Heart left ventricle (tissue), 16 donors: ENCODE measurements around the gene TPP2. TPM values are rescaled to one million over a fixed set of nuclear protein-coding genes. Genes with fewer than 3 reads are reported as not detected.

Experiments used
- ATAC-seq, 4 donors: fragments of 200-7000 bp; cut with Tn5 transposase; one replicate each; pipeline ENCODE4 v1.9.1; 2020 to 2022; ENCODE audit warnings: moderate library complexity in 4 of 4, mild to moderate bottlenecking in 3 of 4, moderate number of reproducible peaks in 1 of 4
- DNase-seq, 5 donors: peaks; one replicate each; pipeline ENCODE4 v3.0.0-alpha.2; 2020
- H3K27ac ChIP-seq, 12 donors: fragments of 200-600 bp; sonication (generic) in 4 of 12; one replicate each; pipeline versions ENCODE4 v1.5.0 to v1.8.0; 2016 to 2022; ENCODE audit warnings: mild to moderate bottlenecking in 2 of 12
- H3K27me3 ChIP-seq, 9 donors: fragments of 200-600 bp; sonication (generic) in 2 of 9; one replicate each; pipeline versions ENCODE4 v1.5.1 to v1.8.0; 2016 to 2022; ENCODE audit warnings: mild to moderate bottlenecking in 3 of 9
- H3K36me3 ChIP-seq, 9 donors: fragments of 200-600 bp; sonication (generic) in 2 of 9; one replicate each; pipeline versions ENCODE4 v1.5.0 to v1.8.0; 2018 to 2022; ENCODE audit warnings: mild to moderate bottlenecking in 2 of 9
- H3K4me1 ChIP-seq, 12 donors: fragments of 200-600 bp; sonication (generic) in 4 of 12; one replicate each; pipeline versions ENCODE4 v1.5.0 to v1.8.0; 2016 to 2022; ENCODE audit warnings: mild to moderate bottlenecking in 3 of 12
- H3K4me3 ChIP-seq, 12 donors: fragments of 200-600 bp; sonication (generic) in 4 of 12; one replicate each; pipeline versions ENCODE4 v1.5.0 to v1.8.0; 2017 to 2022; ENCODE audit warnings: mild to moderate bottlenecking in 9 of 12, moderate library complexity in 4 of 12
- H3K9me3 ChIP-seq, 12 donors: fragments of 200-600 bp; sonication (generic) in 4 of 12; one replicate each; pipeline versions ENCODE4 v1.5.0 to v1.8.0; 2016 to 2022; ENCODE audit warnings: mild to moderate bottlenecking in 1 of 12
- CTCF ChIP-seq, 12 donors: fragments of 200-600 bp; sonication (generic) in 4 of 12; IDR thresholded peaks; one replicate each; pipeline versions ENCODE4 v1.5.0 to v1.8.0; 2018 to 2022; ENCODE audit warnings: antibody characterized with exemption in 12 of 12, mild to moderate bottlenecking in 5 of 12
- POLR2A ChIP-seq, 2 donors: fragments of 450-650 bp; IDR thresholded peaks; one replicate each; pipeline ENCODE4 v1.6.1; 2017; ENCODE audit warnings: antibody characterized with exemption in 2 of 2, mild to moderate bottlenecking in 2 of 2, moderate library complexity in 2 of 2
- WGBS, 4 donors: extraction: QIAGEN DNeasy Blood & Tissue Kit in 2 of 4; methylation state at CpG; one replicate each; pipeline versions ENCODE4 v1.1.5 to v1.1.7; 2013 to 2018; 5-methylcytosine and 5-hydroxymethylcytosine counted together
- intact Hi-C, 10 donors: fragments of 100-400 bp; cut with DNase I; formaldehyde crosslinking; loops; one replicate each; pipeline versions ENCODE4 v1.11.1 to v1.14.2; 2022
- polyA plus RNA-seq, 2 donors: library from polyadenylated mRNA; stranded (reverse); fragments of 200-250 nt; gene quantifications; one replicate each; pipeline ENCODE4 v1.2.3, GENCODE V29; 2013
- total RNA-seq, 9 donors: library from RNA; depleted of rRNA in 2 of 9; stranded (reverse); fragments of >200 nt in 2 of 9; fragmentation: NEBNext Ultra II Directional in 3 of 9; extraction: Animal tissue kit (Norgen Biotek cat#: 25700) in 3 of 9; gene quantifications; one replicate each; pipeline versions ENCODE4 v1.1.0 to v1.2.4, GENCODE V29; 2016 to 2023
- donor health status: ischemic (EF 13 %, LVEDD 7.1; RV severe dilation, severe dysfunction).
- donor health status: healthy with polysubstance abuse.
- donor health status: DM: no; HTN: yes; CAD: no.
- donor health status: DM: no; HTN: no; CAD: no.
- donor health status: ischemic (EF 25% LVEDD 6.9; RV normal size, moderate dysfunction).
- donor health status: ischemic (EF 25% LVEDD 5.7; RV mildly dilated, moderate dysfunction).
- donor health status: healthy.
- donor health status: DM: yes; HTN: yes; CAD: no.
- donor health status: ischemic (EF 35%, LVEDD 5.7; RV mildly dilated, moderate dysfunction).
- donor health status: nonischemic (EF 11% LVEDD 7.7; RV severe dilation, severe dysfunction).
- donor health status: DM: yes; HTN: yes; CAD: no.
- donor health status: PGD.
- donor health status: ischemic (EF 29% LVEDD 5.4; RV normal size, mild dysfunction).
- donor health status: nonischemic (EF 23%, LVEDD 6.1; RV moderate dilation, normal function).

TPP2 gene
- total and polyA plus RNA-seq, 11 donors, result 13.0 to 37.9 (median 32.4) TPM

- ATAC-seq, result no peak
- intact Hi-C loops, result loop anchor here in 7 of 10 donors (2.0 to 10.0 kb wide), 5 partner anchors 140 to 267 kb away; partner anchors contain the start of genes ERCC5 (in 4 of the 7) and TEX30 (in 1 of the 7)
- TF ChIP-seq CTCF (IDR thresholded peaks at IDR 0.05) (no peak), POLR2A (IDR thresholded peaks at IDR 0.05) (no peak)
Measured at GRCh38 chr13:102582256-102582655, 14.5 kb upstream of the TPP2 start.

GRCh38 chr13:102584434-102584833 lies 12.4 kb upstream of the TPP2 start:
- DNase-seq, result no peak
- no peaks in the 10 kb centered on the region for H3K36me3 ChIP-seq
- peak in 3 of 4 donors; percentile 39 to 64 (median 49) for ATAC-seq
- intact Hi-C loops, result loop anchor here in 6 of 10 donors (5.0 to 10.0 kb wide), 4 partner anchors 138 to 263 kb away; partner anchors contain the start of genes ERCC5 (in 4 of the 6) and TEX30 (in 1 of the 6)
- no peaks in the 10 kb centered on the region for H3K4me1 ChIP-seq
- H3K27me3 ChIP-seq, result peaks cover 0 to 10% (median 0%) of the 10 kb centered on the region in 9 donors
- peak overlapping the region in 1 of 12 donors; percentile 68 for H3K27ac ChIP-seq
- no peak for TF ChIP-seq POLR2A (IDR thresholded peaks at IDR 0.05)
- 53 to 65% (median 59%) methylated on average over 3 of the region's 3 CpGs for WGBS, 4 donors
- no peak overlapping the region for H3K4me3 ChIP-seq
- H3K9me3 ChIP-seq, result no peaks in the 10 kb centered on the region

More at GRCh38 chr13:102582256-102582655, 14.5 kb upstream of the TPP2 start:
- H3K4me1 ChIP-seq, result no peaks in the 10 kb centered on the region
- peaks cover 0 to 10% (median 0%) of the 10 kb centered on the region in 9 donors for H3K27me3 ChIP-seq
- no peak for DNase-seq
- H3K4me3 ChIP-seq, result no peak overlapping the region
- no peaks in the 10 kb centered on the region for H3K9me3 ChIP-seq
- H3K27ac ChIP-seq, result no peak overlapping the region
- H3K36me3 ChIP-seq, result no peaks in the 10 kb centered on the region

- H3K36me3 ChIP-seq, result no peaks in the 10 kb centered on the region
- TF ChIP-seq POLR2A (IDR thresholded peaks at IDR 0.05) (no peak), CTCF (IDR thresholded peaks at IDR 0.05) (no peak)
- no peak for ATAC-seq
- 92 to 95% (median 93%) methylated on average over 3 of the region's 3 CpGs for WGBS, 4 donors
- intact Hi-C loops, result loop anchor here in 2 of 10 donors (5.0 to 10.0 kb wide), 2 partner anchors 136 to 188 kb away; partner anchors contain the start of gene TEX30 (in 1 of the 2)
- no peaks in the 10 kb centered on the region for H3K9me3 ChIP-seq
- peaks cover 0 to 10% (median 0%) of the 10 kb centered on the region in 9 donors for H3K27me3 ChIP-seq
- H3K4me1 ChIP-seq, result peaks cover 0 to 3% (median 0%) of the 10 kb centered on the region in 12 donors
- no peak overlapping the region for H3K4me3 ChIP-seq
- H3K27ac ChIP-seq, result no peak overlapping the region
- no peak for DNase-seq
Measured at GRCh38 chr13:102586615-102587014, 10.2 kb upstream of the TPP2 start.

- H3K4me3 ChIP-seq, result no peak overlapping the region
- H3K9me3 ChIP-seq, result no peaks in the 10 kb centered on the region
- no peaks in the 10 kb centered on the region for H3K36me3 ChIP-seq
- intact Hi-C loops, result loop anchor here in 2 of 10 donors (5.0 to 10.0 kb wide), 2 partner anchors 134 to 187 kb away; partner anchors contain the start of gene TEX30 (in 1 of the 2)
- WGBS, 4 donors, result 51 to 64% (median 55%) methylated on average over 2 of the region's 2 CpGs
- no peak for ATAC-seq
- DNase-seq, result no peak
- TF ChIP-seq POLR2A (IDR thresholded peaks at IDR 0.05), result no peak
- TF ChIP-seq CTCF (IDR thresholded peaks at IDR 0.05), result no peak
- H3K4me1 ChIP-seq, result peaks cover 0 to 14% (median 6%) of the 10 kb centered on the region in 12 donors
- H3K27ac ChIP-seq, result no peak overlapping the region
- peaks cover 0 to 10% (median 0%) of the 10 kb centered on the region in 9 donors for H3K27me3 ChIP-seq
Measured at GRCh38 chr13:102587916-102588315, 8.9 kb upstream of the TPP2 start.
